Measurements from ENCODE around the gene GPR33.

DNA sequence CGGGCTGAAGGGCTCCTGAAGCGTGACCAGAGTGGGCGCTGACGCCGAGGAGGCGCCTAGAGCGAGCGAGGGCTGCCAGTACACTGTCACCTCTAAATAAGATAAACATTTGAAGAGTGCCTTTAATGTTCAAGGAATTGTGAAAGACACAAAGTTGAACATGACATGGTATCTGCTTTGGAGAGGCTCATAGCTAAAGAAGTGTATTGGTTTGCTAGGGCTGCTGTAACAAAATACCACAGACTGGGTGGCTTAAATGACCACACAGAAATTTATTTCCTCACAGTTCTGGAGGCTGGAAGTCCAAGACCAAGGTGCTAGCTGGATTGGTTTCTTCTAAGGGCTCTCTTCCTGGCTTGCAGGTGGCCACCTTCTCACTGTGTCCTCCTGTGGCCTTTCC lies 39.7 kb upstream of the GPR33 start:
- TF ChIP-seq, protein P1, sequence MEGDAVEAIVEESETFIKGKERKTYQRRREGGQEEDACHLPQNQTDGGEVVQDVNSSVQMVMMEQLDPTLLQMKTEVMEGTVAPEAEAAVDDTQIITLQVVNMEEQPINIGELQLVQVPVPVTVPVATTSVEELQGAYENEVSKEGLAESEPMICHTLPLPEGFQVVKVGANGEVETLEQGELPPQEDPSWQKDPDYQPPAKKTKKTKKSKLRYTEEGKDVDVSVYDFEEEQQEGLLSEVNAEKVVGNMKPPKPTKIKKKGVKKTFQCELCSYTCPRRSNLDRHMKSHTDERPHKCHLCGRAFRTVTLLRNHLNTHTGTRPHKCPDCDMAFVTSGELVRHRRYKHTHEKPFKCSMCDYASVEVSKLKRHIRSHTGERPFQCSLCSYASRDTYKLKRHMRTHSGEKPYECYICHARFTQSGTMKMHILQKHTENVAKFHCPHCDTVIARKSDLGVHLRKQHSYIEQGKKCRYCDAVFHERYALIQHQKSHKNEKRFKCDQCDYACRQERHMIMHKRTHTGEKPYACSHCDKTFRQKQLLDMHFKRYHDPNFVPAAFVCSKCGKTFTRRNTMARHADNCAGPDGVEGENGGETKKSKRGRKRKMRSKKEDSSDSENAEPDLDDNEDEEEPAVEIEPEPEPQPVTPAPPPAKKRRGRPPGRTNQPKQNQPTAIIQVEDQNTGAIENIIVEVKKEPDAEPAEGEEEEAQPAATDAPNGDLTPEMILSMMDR (IDR thresholded peaks at IDR 0.05): no peak
- TF ChIP-seq POLR2A (IDR thresholded peaks at IDR 0.05): no peak
